Mucosa of descending colon (tissue), 3 donors: ENCODE data around the gene FAM171A1. TPM values are rescaled to one million over a fixed set of nuclear protein-coding genes. Genes with fewer than 3 reads are reported as not detected.
A peak's percentile ranks its signal among the peaks of the same experiment; 100 is the strongest.

Source experiments
- ATAC-seq: fragments of 200-7000 bp; cut with Tn5 transposase; one replicate; pipeline ENCODE4 v1.9.1; 2020; ENCODE audit warnings: mild to moderate bottlenecking, moderate library complexity
- DNase-seq, 3 donors: peaks; one replicate each; pipeline ENCODE4 v3.0.0-alpha.2; 2020
- H3K36me3 ChIP-seq: fragments of 200-600 bp; one replicate; pipeline ENCODE4 v1.8.0; 2021; ENCODE audit warnings: low read depth, mild to moderate bottlenecking
- H3K4me1 ChIP-seq: fragments of 200-600 bp; one replicate; pipeline ENCODE4 v1.8.0; 2021; ENCODE audit warnings: low read depth, mild to moderate bottlenecking
- H3K4me3 ChIP-seq: fragments of 200-600 bp; one replicate; pipeline ENCODE4 v1.8.0; 2021; ENCODE audit warnings: mild to moderate bottlenecking
- H3K9me3 ChIP-seq: fragments of 200-600 bp; one replicate; pipeline ENCODE4 v1.8.0; 2021; ENCODE audit warnings: mild to moderate bottlenecking
- intact Hi-C, 2 donors: fragments of 100-400 bp; cut with DNase I in 1 of 2; cut with micrococcal nuclease in 1 of 2; formaldehyde crosslinking; loops; one replicate each; pipeline versions ENCODE4 v1.11.0 to v1.11.1; 2022; cut with DNase I, micrococcal nuclease
- total RNA-seq, 3 donors: library from RNA; stranded (reverse); fragmentation: NEBNext Ultra II Directional in 2 of 3; extraction: Animal tissue kit (Norgen Biotek cat#: 25700) in 2 of 3; gene quantifications; one replicate each; pipeline versions ENCODE4 v1.2.1 to v1.2.4, GENCODE V29; 2021 to 2023
- TF ChIP-seq, protein P1 (sequence below): fragments of 200-600 bp; IDR thresholded peaks from one replicate; pipeline ENCODE4 v1.8.0; 2022; ENCODE audit warnings: antibody characterized with exemption, mild to moderate bottlenecking
- donor health status: DM: no; HTN: no; CAD: no; lungs with moderate emphysema.
- donor health status: DM: no; HTN: no; CAD: no.
- donor health status: DM: no; HTN: yes; CAD: no.

FAM171A1 gene
- total RNA-seq, 3 donors from 2014 or later, result 33.7 to 60.7 (median 50.4) TPM

DNA sequence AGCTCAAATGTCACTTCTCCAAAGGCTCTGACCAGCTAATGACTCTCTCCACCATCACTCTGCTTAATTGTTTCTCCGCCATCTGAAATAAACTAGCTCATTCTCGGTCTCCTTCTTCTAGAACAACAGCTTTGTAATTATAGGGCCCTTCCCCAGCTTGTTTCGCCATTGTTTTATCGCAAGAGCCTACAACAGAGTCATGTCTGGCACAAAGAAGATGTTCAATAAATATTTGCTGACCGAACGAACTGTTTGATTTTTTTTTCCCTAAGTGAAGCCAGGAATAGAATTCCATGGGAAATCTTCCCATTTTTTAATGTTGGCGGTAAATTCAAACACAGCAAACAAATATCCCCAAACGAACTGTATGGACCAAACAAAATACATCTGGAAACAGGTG, 138.8 kb downstream of the FAM171A1 start:
- Histone ChIP-seq H3K4me3 (no peak overlapping the region), H3K4me1 (no peaks in the 10 kb centered on the region), H3K36me3 (no peaks in the 10 kb centered on the region), H3K9me3 (no peaks in the 10 kb centered on the region)
- TF ChIP-seq, protein P1, sequence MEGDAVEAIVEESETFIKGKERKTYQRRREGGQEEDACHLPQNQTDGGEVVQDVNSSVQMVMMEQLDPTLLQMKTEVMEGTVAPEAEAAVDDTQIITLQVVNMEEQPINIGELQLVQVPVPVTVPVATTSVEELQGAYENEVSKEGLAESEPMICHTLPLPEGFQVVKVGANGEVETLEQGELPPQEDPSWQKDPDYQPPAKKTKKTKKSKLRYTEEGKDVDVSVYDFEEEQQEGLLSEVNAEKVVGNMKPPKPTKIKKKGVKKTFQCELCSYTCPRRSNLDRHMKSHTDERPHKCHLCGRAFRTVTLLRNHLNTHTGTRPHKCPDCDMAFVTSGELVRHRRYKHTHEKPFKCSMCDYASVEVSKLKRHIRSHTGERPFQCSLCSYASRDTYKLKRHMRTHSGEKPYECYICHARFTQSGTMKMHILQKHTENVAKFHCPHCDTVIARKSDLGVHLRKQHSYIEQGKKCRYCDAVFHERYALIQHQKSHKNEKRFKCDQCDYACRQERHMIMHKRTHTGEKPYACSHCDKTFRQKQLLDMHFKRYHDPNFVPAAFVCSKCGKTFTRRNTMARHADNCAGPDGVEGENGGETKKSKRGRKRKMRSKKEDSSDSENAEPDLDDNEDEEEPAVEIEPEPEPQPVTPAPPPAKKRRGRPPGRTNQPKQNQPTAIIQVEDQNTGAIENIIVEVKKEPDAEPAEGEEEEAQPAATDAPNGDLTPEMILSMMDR, result no peak
- intact Hi-C loops, result no loop called here
- ATAC-seq (no peak), DNase-seq (no peak)

DNA sequence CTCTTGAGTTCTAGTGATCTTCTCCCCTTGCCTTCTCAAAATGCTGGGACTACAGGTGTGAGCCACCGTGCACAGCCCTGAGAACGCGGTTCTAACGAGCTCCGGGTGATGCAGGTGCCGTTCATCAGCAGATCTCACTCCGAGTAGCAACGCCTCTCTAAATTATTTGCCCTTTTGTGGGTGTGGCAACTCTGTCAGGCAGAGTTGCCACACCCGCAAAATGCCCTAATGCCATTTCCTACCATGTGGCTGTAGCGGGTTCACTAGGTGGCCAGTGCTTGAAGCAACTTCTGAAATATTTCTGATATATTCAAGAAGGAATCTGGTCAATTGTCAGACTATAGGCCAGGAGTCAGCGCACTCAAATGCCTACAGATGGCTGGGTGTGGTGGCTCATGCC, 139.7 kb downstream of the FAM171A1 start:
- no peak for DNase-seq
- Histone ChIP-seq H3K9me3 (no peaks in the 10 kb centered on the region), H3K36me3 (no peaks in the 10 kb centered on the region), H3K4me3 (no peak overlapping the region), H3K4me1 (no peaks in the 10 kb centered on the region)
- intact Hi-C loops, result no loop called here
- peak; percentile 49 for ATAC-seq
- TF ChIP-seq, protein P1, result no peak

DNA sequence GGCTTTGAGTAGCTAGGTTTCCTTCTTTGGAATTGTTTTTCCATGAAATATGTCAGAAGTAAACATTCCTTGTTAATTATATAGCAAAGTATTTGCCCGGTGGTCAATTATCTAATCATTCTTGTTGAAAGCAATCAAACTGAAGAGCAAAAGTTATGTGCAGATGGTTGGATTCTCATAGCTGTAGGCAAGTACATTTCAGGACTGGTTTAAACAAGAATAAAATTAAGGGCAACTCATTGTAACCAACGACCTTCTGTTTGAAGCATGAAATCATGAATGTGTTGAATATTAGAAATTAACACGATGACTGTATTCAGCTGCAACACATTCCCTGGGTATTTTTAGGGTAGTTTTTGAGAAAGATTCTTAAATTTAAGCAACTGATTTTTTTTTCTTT, 140.8 kb downstream of the FAM171A1 start:
- Histone ChIP-seq H3K4me1 (no peaks in the 10 kb centered on the region), H3K4me3 (no peak overlapping the region), H3K36me3 (no peaks in the 10 kb centered on the region), H3K9me3 (no peaks in the 10 kb centered on the region)
- ATAC-seq, result no peak
- TF ChIP-seq, protein P1, result no peak
- intact Hi-C loops, result no loop called here
- DNase-seq, result no peak

DNA sequence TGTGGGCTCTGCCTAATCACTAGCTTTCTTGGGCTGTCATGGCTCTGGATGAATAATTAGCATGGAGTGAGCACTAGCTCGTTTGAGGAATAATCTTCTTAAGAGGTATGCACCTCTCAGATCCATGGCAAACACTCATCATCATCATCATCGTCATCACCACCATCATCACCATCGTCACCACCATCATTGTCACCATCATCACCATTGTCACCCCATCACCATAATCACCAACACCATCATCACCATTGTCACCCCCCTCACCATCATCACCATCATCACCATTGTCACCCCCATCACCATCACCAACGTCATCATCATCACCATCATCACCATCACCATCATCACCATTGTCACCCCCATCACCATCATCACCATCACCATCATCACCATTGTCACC, 141.8 kb downstream of the FAM171A1 start:
- no peak for ATAC-seq
- intact Hi-C loops, result no loop called here
- H3K4me1 ChIP-seq, result no peaks in the 10 kb centered on the region
- TF ChIP-seq, protein P1, result no peak
- no peak overlapping the region for H3K4me3 ChIP-seq
- no peak for DNase-seq
- no peaks in the 10 kb centered on the region for H3K36me3 ChIP-seq
- no peaks in the 10 kb centered on the region for H3K9me3 ChIP-seq

DNA sequence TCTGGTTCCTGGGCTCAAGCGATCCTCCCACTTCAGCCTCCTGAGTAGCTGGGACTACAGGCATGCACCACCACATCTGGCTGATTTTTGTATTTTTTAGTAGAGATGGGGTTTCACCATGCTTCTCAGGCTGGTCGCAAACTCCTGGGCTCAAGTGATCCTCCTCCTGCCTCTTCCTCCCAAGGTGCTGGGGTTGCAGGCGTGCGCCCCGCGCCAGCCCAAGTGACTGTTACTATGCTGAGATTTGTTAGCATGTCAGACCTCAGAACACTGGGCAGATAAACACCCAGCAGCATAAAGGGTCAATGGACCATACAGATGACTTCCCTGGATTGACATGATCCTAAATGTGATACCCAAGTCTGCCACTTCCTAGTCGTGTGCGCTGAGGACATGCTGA, 142.7 kb downstream of the FAM171A1 start:
- Histone ChIP-seq H3K4me1 (no peaks in the 10 kb centered on the region), H3K4me3 (no peak overlapping the region), H3K36me3 (no peaks in the 10 kb centered on the region), H3K9me3 (no peaks in the 10 kb centered on the region)
- intact Hi-C loops, result no loop called here
- TF ChIP-seq, protein P1, result no peak
- DNase-seq (no peak), ATAC-seq (no peak)
